GM21390 (cell line): ENCODE results near the gene PARVB.

Experiments used
- ATAC-seq: cut with Tn5 transposase; IDR thresholded peaks from one replicate; pipeline ENCODE4 v1.9.1; 2021; ENCODE audit not compliant: unreplicated experiment

The PARVB gene

DNA sequence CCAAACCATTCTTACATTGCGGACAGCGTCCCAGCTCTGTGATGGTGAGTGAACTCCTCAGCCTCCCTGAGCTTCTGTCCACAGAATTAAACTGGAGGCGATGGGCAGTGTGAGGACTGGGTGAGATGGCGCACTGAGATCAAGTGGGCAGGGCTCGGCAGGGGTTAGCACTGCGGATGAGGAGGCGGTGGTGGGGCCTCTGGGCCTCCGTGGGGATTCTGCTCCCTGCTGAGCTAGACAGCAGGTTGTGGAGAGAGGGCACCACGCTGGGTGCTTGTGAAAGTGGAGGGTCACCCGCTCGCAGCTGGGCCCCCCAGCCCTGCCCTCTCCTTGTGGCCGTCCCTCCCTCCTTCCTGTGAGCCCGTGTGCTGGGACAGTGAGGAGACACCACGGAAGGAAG is 131.0 kb downstream of the PARVB start:
- ATAC-seq: no peak

- ATAC-seq: no peak
These were observed 134.0 kb downstream of the PARVB start for GRCh38 chr22:44157916-44158618.

GRCh38 chr22:44158816-44159215 is 134.7 kb downstream of the PARVB start:
- no peak for ATAC-seq

GRCh38 chr22:44159221-44159620 is 135.1 kb downstream of the PARVB start:
- no peak for ATAC-seq

DNA sequence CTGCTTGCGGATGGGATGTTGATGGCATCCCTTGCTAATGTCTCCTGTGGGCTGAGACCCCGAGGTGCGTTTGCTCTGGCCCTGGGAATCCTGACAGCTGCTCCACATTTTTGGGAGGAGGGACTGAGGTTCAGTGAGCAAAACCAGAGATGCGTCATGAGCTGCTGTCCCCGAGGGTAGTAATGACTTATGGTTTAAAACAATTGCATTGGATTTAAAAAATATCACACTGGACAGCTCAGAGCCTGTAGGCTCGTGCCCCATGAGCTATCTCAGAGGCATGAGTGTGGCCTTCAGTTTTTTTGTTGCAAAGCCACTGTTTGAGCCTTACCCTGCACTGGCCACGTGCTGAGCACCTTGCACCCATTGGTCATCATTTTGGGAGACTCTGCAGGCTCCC is 135.7 kb downstream of the PARVB start:
- ATAC-seq: no peak

GRCh38 chr22:44160421-44160820 is 136.3 kb downstream of the PARVB start:
- ATAC-seq: no peak

GRCh38 chr22:44161673-44162072 is 137.6 kb downstream of the PARVB start:
- ATAC-seq: no peak

- no peak for ATAC-seq
These were observed 138.9 kb downstream of the PARVB start for GRCh38 chr22:44162960-44163359.

DNA sequence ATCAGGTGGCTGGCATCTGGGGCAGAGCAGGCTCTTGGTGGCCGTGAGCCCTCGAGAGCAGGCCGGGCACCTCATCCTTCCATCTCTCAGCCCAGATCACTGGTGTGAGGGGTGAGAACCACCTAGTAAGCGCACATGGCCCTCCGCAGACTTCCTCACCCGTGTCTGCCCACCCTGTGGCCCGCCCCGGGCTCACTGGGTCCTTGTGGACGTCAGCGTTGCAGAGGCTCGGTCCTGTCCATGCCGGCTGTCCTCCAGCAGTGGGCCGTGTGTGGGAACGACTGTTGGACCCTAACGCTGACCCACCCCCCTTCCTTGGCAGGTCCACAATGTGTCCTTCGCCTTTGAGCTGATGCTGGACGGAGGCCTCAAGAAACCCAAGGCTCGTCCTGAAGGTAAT is 139.4 kb downstream of the PARVB start:
- no peak for ATAC-seq

- ATAC-seq: no peak
These were observed 139.9 kb downstream of the PARVB start for GRCh38 chr22:44164031-44164430.

- no peak for ATAC-seq
These were observed 141.3 kb downstream of the PARVB start for GRCh38 chr22:44165286-44165874.

GRCh38 chr22:44166498-44167276 is 142.6 kb downstream of the PARVB start:
- no peak for ATAC-seq

- ATAC-seq: no peak
These were observed 143.4 kb downstream of the PARVB start for GRCh38 chr22:44167501-44167900.

GRCh38 chr22:44168206-44168605 is 144.1 kb downstream of the PARVB start:
- ATAC-seq: no peak

DNA sequence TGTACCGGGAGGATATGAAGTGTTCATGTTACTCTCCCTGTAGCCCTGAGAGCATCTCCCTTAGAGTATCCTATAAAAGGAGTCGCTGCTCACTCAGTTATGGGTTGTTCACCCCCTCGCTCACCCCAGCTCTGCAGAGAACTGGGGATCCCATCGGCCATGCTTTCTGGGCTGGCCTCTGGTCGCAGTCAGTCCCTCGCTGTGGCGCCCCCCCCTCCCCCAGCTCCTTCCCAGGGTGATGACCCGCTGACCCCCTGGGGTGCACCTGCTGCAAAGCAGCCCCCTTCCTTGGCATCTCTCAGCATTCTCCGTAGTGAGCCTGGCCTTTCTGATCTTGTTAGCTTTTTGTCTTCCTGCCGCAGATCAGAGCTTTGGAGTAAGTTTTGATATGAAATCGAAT is 146.4 kb downstream of the PARVB start:
- ATAC-seq: no peak

GRCh38 chr22:44171561-44171960 is 147.5 kb downstream of the PARVB start:
- no peak for ATAC-seq

DNA sequence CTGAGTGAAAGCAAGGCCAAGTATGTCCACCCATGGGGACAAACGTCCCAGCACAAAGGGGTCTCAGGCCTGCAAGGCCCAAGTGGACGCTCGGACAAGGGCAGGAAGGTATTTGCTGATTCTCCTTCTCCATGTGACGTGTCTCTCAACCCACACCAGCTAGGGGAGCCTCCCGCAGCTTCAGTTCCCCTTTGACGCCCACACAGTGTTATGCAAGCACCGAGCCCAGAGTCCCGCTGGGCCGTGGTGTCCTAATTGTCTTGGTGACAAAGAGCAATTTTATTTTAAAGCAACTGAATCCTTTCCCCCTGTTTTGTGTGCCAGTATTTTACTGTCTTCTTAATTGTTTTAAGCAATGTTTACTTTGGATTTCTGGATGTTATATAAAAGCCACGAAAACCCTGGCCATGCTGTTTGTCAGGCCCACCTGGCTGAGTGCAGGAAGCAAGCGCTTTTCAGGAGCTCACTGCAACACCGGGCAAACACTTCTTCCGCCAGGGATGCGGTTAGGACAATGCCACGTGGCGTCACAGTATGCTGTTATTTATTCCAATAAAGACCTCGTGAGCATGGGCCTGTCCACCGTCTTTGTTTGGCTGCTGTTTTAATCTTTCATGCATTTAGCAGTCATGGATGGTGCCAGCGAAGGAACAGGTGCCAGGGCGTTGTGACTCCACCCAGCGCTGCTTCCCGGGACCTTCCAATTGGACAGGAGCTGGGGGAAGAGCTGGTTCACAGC is 148.4 kb downstream of the PARVB start:
- no peak for ATAC-seq

DNA sequence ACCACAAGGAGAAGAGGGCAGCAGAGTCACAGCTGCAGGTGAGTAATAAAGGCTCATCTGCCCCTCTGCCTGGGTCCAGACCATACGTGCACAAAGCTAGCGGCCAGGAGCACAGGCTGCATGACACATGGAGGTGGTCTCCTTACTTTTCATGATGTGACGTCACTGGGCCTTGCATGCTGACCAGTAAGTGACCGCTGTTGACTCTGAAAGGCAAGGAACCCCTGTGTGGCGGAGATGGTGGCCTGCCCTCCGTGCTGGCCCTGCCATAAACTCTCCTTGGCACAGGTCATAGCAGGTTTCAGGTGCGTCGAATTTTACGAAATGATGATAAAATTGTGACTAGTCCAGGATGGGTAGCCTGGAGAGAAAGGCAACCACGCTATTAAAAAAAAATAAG is 149.1 kb downstream of the PARVB start:
- no peak for ATAC-seq

GRCh38 chr22:44175676-44176075 is 151.6 kb downstream of the PARVB start:
- no peak for ATAC-seq

DNA sequence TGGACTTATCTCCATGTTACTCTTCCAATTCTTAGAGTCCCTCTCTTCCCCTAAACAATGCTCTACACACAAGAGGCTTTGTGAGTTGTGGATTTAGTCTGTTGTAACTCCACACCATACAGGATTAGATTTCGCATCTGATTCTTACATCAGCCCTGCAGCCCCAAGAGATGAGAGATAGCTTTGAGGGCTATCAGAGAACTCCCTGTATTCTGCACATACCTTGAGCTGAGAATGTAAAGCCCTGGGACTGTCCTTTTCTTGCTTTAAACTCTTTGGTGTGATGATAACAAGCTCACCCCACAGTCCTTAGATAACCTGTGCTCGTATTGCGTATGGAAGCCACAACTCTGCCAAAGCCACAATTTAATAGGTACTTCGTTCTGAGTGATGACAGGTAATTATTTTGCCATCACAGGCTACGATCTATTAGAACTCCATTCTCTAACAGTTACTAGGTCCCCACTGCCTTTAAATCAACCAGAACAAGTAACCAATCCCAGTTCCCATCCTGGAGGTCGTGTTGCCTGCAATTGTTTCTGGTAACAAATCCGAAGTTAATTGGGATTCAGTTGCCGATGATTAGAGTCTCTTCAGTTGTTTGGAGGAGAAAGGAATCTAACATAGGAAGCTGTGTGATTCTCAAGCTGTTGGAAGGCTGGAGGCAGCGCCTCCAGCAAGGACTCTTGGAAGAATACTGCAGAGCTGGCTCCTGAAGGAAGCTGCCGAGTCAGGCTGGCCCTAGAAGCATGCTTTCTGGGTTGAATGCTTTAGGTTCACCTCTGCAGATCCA is 155.3 kb downstream of the PARVB start:
- no peak for ATAC-seq
